DMS153 treated with DMSO at 0.1 percent for 48 hours (cell line): ENCODE results near the gene PTPRD.
A peak's percentile ranks its signal among the peaks of the same experiment; 100 is the strongest.

Experiments used
- DNase-seq: peaks from one replicate; lab custom pipeline; 2025; ENCODE audit not compliant: unreplicated experiment; lab: John Stamatoyannopoulos, UW

PTPRD gene

GRCh38 chr9:8572209-8572608 lies 2040.6 kb downstream of the PTPRD start:
- no peak for DNase-seq

- DNase-seq: no peak
These were observed 2041.2 kb downstream of the PTPRD start for GRCh38 chr9:8571643-8572042.

DNA sequence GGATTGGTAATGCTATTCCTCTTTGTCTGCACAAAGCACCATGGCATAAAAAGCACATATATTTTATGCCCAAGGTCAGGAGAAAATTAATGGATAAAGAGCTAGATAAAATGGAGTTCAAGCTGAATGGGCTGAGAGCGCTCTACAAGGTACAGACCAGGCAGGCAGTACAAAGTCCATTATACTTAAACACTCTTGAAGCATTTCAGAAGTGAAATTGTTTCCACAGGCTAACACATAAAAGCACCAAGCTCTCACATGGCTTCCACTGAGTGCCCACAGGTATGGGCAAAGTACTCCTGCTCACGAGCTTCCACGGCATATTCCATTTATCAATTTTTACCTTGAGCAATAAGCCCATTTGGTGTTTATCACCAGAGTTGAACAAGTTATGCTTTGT lies 2042.0 kb downstream of the PTPRD start:
- peak; percentile 21 for DNase-seq

DNA sequence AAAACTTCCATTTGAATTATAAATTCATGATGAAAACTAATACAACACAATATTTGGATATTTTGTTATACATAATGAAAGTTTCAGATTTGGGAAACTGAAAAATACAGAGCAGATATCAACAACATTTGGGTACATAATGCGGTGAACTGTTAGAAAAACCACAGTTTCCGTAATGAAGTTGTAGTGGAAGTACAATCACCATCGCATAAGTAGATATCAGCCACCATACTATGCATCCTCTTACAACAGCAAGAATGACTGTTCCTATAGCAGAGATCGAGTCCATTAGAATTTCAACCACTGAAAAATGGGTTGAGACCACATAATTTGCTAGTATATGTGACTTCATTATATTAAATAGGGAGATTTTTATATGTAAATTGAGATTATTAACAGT lies 2043.0 kb downstream of the PTPRD start:
- DNase-seq: no peak

GRCh38 chr9:8567963-8568579 lies 2044.7 kb downstream of the PTPRD start:
- DNase-seq: no peak

- no peak for DNase-seq
These were observed 2047.8 kb downstream of the PTPRD start for GRCh38 chr9:8564960-8565359.

DNA sequence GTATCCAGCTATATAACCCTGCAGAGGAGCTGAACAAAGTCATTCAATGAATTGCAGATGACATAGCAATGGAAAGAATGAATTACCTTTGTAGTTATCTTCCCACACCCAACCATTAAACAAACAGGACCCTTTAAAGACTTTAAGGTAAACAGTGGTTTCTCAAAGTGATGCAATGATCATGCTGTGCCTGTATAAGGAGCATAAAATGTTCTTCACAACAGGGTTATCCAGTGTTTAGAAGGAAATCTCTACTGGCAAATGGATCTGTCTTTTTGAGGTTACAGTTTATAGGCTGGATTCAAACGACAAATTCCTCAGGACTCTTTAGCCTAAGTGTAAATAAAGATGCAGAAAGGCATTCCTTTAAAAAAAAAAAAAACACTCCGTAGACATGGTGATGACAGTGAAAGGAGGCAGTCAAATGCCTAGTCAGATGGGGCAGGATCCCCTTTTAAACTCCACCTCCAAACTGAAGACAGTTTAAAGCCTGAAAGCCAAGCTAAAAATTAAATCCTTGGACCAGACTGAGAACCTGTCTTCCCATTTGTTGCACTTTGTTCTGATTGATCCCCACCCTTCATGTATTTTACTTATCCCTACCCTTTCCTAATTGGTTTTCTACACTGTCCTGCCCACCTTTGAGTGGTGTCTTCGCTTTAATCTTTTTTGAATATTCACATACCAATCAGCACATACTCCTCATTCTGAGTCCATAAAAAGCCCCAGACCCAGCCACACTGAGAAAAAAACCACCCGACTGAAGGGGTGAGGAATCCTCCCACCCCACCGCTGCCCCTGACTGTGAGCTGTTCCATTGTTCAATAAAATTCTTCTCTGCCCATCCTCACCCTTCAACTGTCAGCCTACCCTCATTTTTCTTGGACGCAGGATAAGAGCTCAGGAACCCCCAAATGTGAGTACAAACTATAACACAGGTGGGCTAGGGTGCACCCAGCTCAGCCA lies 2052.0 kb downstream of the PTPRD start:
- DNase-seq: no peak

- no peak for DNase-seq
These were observed 2054.6 kb downstream of the PTPRD start for GRCh38 chr9:8558176-8558575.

GRCh38 chr9:8555762-8556500 lies 2056.9 kb downstream of the PTPRD start:
- no peak for DNase-seq

DNA sequence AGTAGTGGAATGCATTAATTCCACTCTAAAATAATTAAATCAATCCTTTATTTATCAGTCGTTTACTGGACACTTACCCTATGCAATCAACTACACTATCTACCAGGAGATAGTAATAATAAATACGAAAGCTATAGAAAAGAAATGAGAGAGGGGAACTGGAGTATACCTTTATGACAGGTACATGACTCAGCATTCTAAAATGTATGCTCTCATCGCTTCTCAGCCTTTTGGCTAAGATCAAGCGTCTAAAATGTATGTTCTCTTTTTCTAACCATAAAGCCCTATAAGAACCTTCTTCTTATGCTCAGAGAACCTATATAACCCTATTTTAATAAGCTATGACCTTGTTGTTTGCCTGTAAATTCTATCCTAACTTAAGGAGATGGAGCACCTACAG lies 2059.4 kb downstream of the PTPRD start:
- no peak for DNase-seq

DNA sequence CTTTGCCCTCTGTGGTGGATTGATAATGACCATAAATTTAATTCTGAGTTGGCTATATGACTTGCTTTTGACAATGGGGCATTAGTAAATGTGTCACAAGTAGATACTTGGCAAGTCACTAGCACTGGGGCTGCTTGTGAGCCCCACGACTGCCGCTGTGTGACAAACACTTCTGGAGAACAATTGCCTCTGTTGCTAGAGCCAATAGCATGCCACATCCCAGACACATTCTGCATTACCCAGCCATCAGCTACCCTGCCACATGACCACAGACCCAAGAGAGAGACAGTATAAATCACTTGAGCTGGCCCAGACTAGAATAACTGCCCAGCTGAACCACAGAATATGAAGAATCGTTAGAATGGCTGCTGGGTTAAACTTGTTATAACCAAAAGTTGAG lies 2060.1 kb downstream of the PTPRD start:
- no peak for DNase-seq

GRCh38 chr9:8549214-8549613 lies 2063.6 kb downstream of the PTPRD start:
- DNase-seq: no peak

DNA sequence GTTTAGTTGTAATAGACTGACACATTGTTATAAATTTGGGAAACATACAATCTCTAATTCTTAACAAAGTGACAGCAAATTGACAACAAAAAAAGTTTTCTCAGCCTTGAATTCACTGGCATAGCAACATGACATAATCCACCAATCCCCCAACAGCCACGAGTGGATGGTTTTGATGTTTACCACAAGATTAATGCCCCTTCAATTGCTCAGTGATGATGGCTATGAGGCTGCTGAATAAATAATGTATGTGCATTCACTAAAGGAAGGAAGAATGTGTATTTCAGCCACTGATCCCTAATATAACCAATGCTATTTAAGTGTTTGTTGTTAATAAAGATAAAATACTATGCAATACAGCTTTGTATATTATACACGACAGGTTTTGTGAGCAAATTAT lies 2069.6 kb downstream of the PTPRD start:
- DNase-seq: no peak

GRCh38 chr9:8542537-8542936 lies 2070.3 kb downstream of the PTPRD start:
- no peak for DNase-seq

- no peak for DNase-seq
These were observed 2073.1 kb downstream of the PTPRD start for GRCh38 chr9:8539681-8540197.

DNA sequence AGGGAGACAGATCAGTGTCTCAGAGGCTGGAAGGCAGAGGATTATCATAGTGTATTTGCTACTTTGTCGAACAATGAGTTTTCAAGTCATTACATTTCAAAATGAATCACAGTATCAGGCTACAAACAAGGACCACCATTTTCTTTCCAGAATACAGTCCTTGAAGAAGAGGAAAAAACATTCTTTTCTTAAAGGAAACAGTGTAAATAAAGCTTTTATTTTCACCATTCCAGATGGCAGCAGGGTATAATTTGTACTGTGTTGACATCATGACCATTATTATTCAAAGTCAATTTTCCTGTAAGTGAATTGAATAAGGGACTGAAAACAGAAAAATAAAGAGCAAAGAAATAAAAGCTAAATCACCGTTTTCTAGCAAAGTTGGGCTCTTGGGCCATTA lies 2076.0 kb downstream of the PTPRD start:
- no peak for DNase-seq

DNA sequence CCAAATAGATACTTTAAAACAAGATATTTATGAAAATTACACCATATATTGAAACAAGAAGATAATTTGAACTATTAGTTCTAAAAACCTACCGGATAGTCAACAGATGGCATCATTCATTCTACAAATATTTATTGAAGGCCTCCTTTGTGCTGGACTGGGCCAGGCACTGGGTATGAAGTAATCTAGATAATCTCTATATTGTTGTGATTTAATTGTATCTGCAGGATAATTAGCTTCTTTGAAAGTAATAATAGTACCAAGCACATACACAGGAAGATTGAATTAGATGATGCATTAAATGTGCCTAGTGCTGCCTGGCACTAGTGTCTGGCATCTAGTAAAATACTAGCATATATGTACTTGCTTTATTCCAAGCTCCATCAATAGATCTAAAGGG lies 2078.0 kb downstream of the PTPRD start:
- no peak for DNase-seq

DNA sequence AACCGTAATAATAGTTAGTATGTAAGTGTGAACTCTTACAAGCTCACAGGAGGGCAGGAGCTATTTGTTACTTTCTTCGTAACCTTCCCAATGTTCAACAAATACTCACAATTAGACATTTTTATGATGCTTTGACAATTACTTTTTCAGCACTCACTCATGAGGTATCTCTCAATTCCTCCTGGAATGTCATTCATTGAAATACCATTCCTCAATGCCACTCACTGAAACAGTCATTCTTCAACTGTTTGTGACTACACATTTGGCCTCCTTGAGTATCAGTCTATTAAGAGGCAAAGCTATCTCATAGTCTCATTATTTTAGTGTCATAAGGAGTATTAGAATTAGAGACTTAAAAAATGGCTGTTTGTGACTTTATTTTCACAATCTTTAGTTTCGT lies 2079.1 kb downstream of the PTPRD start:
- no peak for DNase-seq

GRCh38 chr9:8531826-8532415 lies 2080.9 kb downstream of the PTPRD start:
- DNase-seq: no peak

GRCh38 chr9:8521112-8521511 lies 2091.7 kb downstream of the PTPRD start:
- DNase-seq: no peak

DNA sequence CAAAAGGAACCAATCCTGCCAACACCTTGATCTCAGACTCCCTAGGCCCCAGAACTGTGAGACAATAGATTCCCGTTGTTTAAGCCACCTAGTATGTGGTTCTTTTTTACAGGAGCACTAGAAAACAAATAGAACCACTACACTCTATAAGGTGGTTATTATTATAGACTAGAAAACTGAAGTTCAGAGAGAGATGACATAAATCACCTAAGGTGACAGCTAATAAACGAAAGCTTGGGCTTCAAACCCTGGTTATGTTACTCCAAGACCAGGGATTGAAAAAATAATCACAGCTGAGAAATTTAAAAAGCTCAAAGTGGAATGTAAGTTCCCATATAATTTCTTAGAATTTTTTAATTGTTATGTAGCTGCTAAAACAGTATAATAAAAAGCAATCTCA lies 2097.1 kb downstream of the PTPRD start:
- no peak for DNase-seq
